ENCODE results near the gene G6PC3.
A peak's percentile ranks its signal among the peaks of the same experiment; 100 is the strongest.

- TF ChIP-seq CTCF (tag by site-specific recombination; IDR thresholded peaks at IDR 0.05) (peak; percentile 83), ZNF629 (tag by site-specific recombination; IDR thresholded peaks at IDR 0.05) (no peak)
Measured at GRCh38 chr17:44115585-44116415, 45.3 kb downstream of the G6PC3 start.
